Panc1 (cell line): ENCODE data around the gene IGF2R. TPM values are rescaled to one million over a fixed set of nuclear protein-coding genes. Genes with fewer than 3 reads are reported as not detected.

Source experiments
- ATAC-seq: fragments of 200-7000 bp; cut with Tn5 transposase; 2 replicates; pipeline ENCODE4 v1.9.1; 2020; ENCODE audit warnings: mild to moderate bottlenecking, moderate library complexity
- BruUV-seq: library from RNA; stranded (reverse); fragments of 400-500 nt; replicated peaks from 2 replicates; lab custom pipeline; 2021; lab: Mats Ljungman, UMichigan
- CTCF ChIA-PET: fragments of 300-600 bp; sonication (Branson Sonifier 250); formaldehyde crosslinking; loops from one replicate; lab custom pipeline; 2022; ENCODE audit warnings: antibody characterized with exemption; lab: Charles Lee
- POLR2A ChIA-PET: fragments of 300-600 bp; sonication (Branson Sonifier 250); formaldehyde crosslinking; loops from one replicate; lab custom pipeline; 2022; ENCODE audit warnings: antibody characterized with exemption; lab: Charles Lee
- DNase-seq: peaks from one replicate; pipeline ENCODE4 v3.0.0-alpha.2; 2010; ENCODE audit warnings: low read depth, low spot score
- H3K27ac ChIP-seq: 2 replicates; pipeline ENCODE4 v1.5.1; 2011; ENCODE audit warnings: mild to moderate bottlenecking, low read length, inconsistent platforms
- H3K27me3 ChIP-seq: fragments of 200-500 bp; sonication (Bioruptor generic); 2 replicates; pipeline ENCODE4 v1.6.0; 2014; ENCODE audit warnings: low read length, inconsistent platforms; ENCODE audit not compliant: control insufficient read depth, insufficient read depth
- H3K36me3 ChIP-seq: fragments of 200-500 bp; sonication (Bioruptor generic); 2 replicates; pipeline ENCODE4 v1.5.1; 2014; ENCODE audit warnings: inconsistent platforms, mild to moderate bottlenecking, low read length, moderate library complexity; ENCODE audit not compliant: control insufficient read depth, insufficient read depth
- H3K4me1 ChIP-seq: 2 replicates; pipeline ENCODE4 v1.5.1; 2011; ENCODE audit warnings: inconsistent platforms, mild to moderate bottlenecking, low read length, moderate library complexity; ENCODE audit not compliant: control insufficient read depth, insufficient read depth
- H3K4me3 ChIP-seq, 2 experiments: 2 replicates each; pipeline ENCODE4 v1.5.1; 2011 to 2012; ENCODE audit warnings: low read depth in 2 of 2, low read length in 2 of 2, mild to moderate bottlenecking in 2 of 2, inconsistent platforms in 1 of 2, moderate library complexity in 1 of 2
- H3K9me3 ChIP-seq: fragments of 200-500 bp; sonication (Bioruptor generic); 2 replicates; pipeline ENCODE4 v1.5.1; 2014; ENCODE audit warnings: low read depth, mild to moderate bottlenecking, inconsistent platforms, low read length, moderate library complexity; ENCODE audit not compliant: control insufficient read depth, insufficient read depth
- CTCF ChIP-seq: fragments of 450-650 bp; IDR thresholded peaks from 2 replicates; pipeline ENCODE4 v1.5.1; 2017; ENCODE audit warnings: mild to moderate bottlenecking
- POLR2AphosphoS5 ChIP-seq: IDR thresholded peaks from 2 replicates; pipeline ENCODE4 v1.6.1; 2012; ENCODE audit warnings: mild to moderate bottlenecking, low read depth, low read length, moderate library complexity
- REST ChIP-seq, 2 experiments: IDR thresholded peaks; 2 replicates each; pipeline ENCODE4 v1.6.1; 2011 to 2012; ENCODE audit warnings: low read depth in 2 of 2, control low read depth in 1 of 2, low read length in 1 of 2, mild to moderate bottlenecking in 1 of 2, moderate library complexity in 1 of 2; ENCODE audit not compliant: insufficient read depth in 1 of 2
- SIN3A ChIP-seq: IDR thresholded peaks from 2 replicates; pipeline ENCODE4 v1.6.1; 2012; ENCODE audit warnings: low read depth, mild to moderate bottlenecking, low read length, moderate library complexity, borderline replicate concordance; ENCODE audit not compliant: insufficient read depth
- TCF7L2 ChIP-seq: IDR thresholded peaks from 2 replicates; pipeline ENCODE4 v1.6.1; 2011; ENCODE audit warnings: mild to moderate bottlenecking, low read depth, low read length, inconsistent platforms
- in situ Hi-C: cut with HindIII; loops from 2 replicates; pipeline ENCODE4 v1.10.0; 2016; ENCODE audit warnings: low sequenced_read_pairs, low pct_unique_long_range_greater_than_20kb
- intact Hi-C: fragments of 100-400 bp; cut with micrococcal nuclease; formaldehyde crosslinking; loops from one replicate; pipeline ENCODE4 v1.10.0; 2022; ENCODE audit not compliant: unreplicated experiment
- total RNA-seq: library from RNA; stranded (reverse); gene quantifications from one replicate; pipeline ENCODE4 v1.2.1, GENCODE V29; 2021; ENCODE audit not compliant: unreplicated experiment

IGF2R gene
- total RNA-seq, 1 experiment from 2014 or later, result 163 TPM

- TF ChIP-seq POLR2AphosphoS5, result no peak
- TF ChIP-seq REST (IDR thresholded peaks at IDR 0.05; ENCODE audit: insufficient read depth in 1 of 2, low read depth in 2 of 2, low read length in 1 of 2), result no peak
- TF ChIP-seq CTCF, result no peak
- no peak for TF ChIP-seq TCF7L2
- no peak for TF ChIP-seq SIN3A
- Histone ChIP-seq H3K36me3 (peaks cover 9% of the 10 kb centered on the region), H3K27me3 (no peaks in the 10 kb centered on the region), H3K4me3 (no peak overlapping the region), H3K4me1 (no peaks in the 10 kb centered on the region), H3K27ac (no peak overlapping the region), H3K9me3 (no peaks in the 10 kb centered on the region)
- in situ Hi-C loops (no loop called here), intact Hi-C loops (no loop called here)
- DNase-seq (no peak), ATAC-seq (no peak)
- BruUV-seq, result no TSS peak
- ChIA-PET CTCF (no interaction called here), POLR2A (no interaction called here)
These were observed 47.1 kb downstream of the IGF2R start for GRCh38 chr6:160015778-160016684.

GRCh38 chr6:160022101-160022500 lies 53.2 kb downstream of the IGF2R start:
- no peak for DNase-seq
- 0 out of 2 replicates have a peak, but pooled peaks cover 10% of the 10 kb centered on the region for H3K36me3 ChIP-seq
- no peak overlapping the region for H3K4me3 ChIP-seq
- CTCF ChIA-PET, result no interaction called here
- in situ Hi-C loops, result no loop called here
- BruUV-seq, result no TSS peak
- H3K9me3 ChIP-seq, result no peaks in the 10 kb centered on the region
- no peak overlapping the region for H3K27ac ChIP-seq
- no peaks in the 10 kb centered on the region for H3K27me3 ChIP-seq
- intact Hi-C loops, result no loop called here
- no peaks in the 10 kb centered on the region for H3K4me1 ChIP-seq
- no peak for ATAC-seq
- TF ChIP-seq POLR2AphosphoS5 (no peak), TCF7L2 (no peak), REST (IDR thresholded peaks at IDR 0.05; ENCODE audit: insufficient read depth in 1 of 2, low read depth in 2 of 2, low read length in 1 of 2) (no peak), SIN3A (no peak), CTCF (no peak)
- POLR2A ChIA-PET, result no interaction called here
